BE2C (cell line): ENCODE measurements around the gene PSENEN.

Experiments used
- DNase-seq: peaks from one replicate; pipeline ENCODE4 v3.0.0-alpha.2; 2020
- H3K27me3 ChIP-seq: fragments of 250-450 bp; sonication (Bioruptor Pico); 2 replicates; pipeline ENCODE4 v1.5.1; 2020; ENCODE audit warnings: mild to moderate bottlenecking
- H3K36me3 ChIP-seq: fragments of 250-450 bp; sonication (Bioruptor Pico); 2 replicates; pipeline ENCODE4 v1.5.1; 2020; ENCODE audit warnings: mild to moderate bottlenecking
- H3K4me1 ChIP-seq: fragments of 250-450 bp; sonication (Bioruptor Pico); 2 replicates; pipeline ENCODE4 v1.5.1; 2020
- H3K4me3 ChIP-seq: 2 replicates; pipeline ENCODE4 v1.5.1; 2011; ENCODE audit warnings: low read depth, low read length
- H3K9me3 ChIP-seq: fragments of 250-450 bp; sonication (Bioruptor Pico); 2 replicates; pipeline ENCODE4 v1.5.1; 2020
- TF ChIP-seq, protein P1 (sequence below): IDR thresholded peaks from 2 replicates; pipeline ENCODE4 v1.5.1; 2012; ENCODE audit warnings: mild to moderate bottlenecking, low read depth, low read length

PSENEN gene

DNA sequence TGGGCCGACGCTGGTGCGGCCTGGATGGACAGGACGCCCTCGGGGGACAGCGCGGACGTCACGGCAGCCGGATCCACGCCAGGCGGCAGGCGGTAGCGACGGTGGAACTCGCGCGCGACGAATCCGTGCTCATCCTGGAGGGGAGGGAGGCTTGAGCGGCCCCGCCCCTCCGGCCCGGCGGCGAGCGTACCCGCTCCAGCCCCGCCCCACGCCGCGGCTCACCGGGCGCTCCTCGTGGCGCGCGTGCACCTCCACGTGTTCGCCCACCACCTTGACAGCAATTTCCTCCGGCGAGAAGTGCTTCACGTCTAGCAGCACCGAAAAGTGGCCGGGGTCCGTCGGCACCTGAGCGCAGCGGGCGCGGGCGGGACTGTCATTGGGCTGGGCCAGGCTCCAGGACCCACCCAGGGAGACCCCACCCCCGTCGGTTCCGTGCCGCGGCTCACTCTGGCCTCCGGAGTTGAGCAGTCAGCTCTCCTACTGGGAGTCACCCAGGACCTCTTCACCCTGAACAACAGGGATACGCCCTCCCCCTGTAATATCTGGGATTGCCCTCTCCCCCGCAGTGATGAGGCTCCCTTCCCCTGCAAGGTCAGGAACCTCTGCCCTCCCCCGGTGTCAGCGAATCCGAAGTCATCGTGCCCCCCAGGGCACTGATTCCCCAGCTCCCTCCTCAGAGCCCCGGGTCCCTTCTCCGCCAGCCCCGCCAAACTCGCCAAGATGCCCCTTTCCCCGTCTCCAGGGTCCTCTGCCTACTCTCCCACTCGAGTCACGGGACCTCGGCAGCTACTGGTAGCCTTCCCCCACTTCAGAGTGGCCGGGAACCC is 10.3 kb downstream of the PSENEN start:
- TF ChIP-seq, protein P1, sequence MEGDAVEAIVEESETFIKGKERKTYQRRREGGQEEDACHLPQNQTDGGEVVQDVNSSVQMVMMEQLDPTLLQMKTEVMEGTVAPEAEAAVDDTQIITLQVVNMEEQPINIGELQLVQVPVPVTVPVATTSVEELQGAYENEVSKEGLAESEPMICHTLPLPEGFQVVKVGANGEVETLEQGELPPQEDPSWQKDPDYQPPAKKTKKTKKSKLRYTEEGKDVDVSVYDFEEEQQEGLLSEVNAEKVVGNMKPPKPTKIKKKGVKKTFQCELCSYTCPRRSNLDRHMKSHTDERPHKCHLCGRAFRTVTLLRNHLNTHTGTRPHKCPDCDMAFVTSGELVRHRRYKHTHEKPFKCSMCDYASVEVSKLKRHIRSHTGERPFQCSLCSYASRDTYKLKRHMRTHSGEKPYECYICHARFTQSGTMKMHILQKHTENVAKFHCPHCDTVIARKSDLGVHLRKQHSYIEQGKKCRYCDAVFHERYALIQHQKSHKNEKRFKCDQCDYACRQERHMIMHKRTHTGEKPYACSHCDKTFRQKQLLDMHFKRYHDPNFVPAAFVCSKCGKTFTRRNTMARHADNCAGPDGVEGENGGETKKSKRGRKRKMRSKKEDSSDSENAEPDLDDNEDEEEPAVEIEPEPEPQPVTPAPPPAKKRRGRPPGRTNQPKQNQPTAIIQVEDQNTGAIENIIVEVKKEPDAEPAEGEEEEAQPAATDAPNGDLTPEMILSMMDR: no peak
- Histone ChIP-seq H3K4me1 (no peaks in the 10 kb centered on the region; the same call in 1 of the 2 replicates), H3K36me3 (peaks cover 8% of the 10 kb centered on the region), H3K27me3 (no peaks in the 10 kb centered on the region), H3K9me3 (no peaks in the 10 kb centered on the region), H3K4me3 (no peak overlapping the region)
- no peak for DNase-seq

DNA sequence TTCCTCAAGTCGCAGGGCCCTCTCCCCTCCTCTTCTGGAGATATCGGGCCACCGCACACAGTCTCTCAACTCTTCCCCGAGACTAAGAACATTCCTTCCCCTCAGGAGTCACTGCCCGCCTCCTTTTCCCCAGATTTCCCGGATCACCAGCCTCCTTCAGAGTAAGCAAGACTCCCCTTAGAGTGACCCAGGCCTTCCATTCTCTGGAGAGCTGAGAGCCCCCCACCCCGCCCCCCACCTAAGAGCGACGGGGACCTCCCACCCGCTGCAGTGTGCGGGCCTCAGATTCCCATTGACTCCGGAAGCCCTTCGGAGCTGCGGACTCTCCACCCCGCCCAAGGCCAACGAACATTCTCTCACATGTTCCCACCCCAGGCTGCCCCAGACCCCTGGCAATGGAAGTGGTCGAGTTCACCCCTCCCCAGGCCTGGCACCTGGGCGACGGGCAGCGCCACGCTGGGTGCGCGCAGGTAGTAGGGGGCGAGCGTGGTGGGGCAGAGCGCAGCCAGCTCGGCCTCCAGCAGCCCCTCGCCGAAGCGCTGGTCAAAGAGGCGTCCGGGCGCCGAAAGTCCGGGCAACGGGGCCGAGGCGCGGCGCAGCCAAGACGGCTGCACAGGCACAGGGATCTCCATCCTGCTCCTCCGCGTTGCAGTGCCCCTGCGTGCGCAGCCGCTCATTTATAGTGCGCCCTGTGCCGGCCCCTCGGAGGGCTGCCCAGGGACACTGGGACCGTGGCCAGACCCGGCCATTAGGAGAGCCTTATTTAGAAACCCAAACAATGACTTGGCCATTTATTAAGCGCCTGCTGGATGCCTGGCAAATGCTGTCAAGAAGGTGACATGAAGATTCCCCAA is 11.2 kb downstream of the PSENEN start, which contains the start of gene HSPB6:
Gene HSPB6, minus strand, starts transcription at position 653 of the 854 bp plus-strand sequence. Its CDS starts 21 bp downstream, at position 632.
- H3K36me3 ChIP-seq: peaks cover 13% of the 10 kb centered on the region

DNA sequence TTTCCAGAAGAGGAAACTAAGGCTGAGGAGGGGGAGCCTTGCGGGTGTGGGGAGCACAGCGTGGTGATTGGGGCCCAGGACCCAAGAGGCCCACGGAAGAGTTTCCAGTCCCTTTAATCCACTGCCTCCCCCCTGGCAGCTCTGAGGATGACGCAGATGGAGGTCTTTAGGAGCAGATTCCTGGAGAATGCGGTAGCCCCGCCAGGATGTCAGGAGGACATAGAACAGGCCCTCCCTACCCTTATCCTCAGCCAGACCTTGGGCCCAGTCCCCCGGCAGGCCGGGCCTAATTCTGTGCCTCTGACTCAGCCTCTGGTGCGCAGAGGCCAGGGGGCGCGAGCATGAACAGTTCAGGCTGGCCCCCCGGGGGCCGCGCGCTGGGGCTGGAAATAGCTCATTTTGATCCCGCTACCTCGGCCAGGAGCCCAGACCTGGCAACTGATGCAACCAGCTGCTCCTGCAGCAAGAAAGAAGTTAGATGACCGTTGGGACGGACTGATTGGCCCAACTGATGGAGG is 11.8 kb downstream of the PSENEN start:
- TF ChIP-seq, protein P1: no peak
- Histone ChIP-seq H3K27me3 (no peaks in the 10 kb centered on the region), H3K36me3 (peaks cover 17% of the 10 kb centered on the region), H3K9me3 (no peaks in the 10 kb centered on the region), H3K4me3 (peak overlapping the region; percentile 92), H3K4me1 (no peaks in the 10 kb centered on the region; the same call in 1 of the 2 replicates)
- DNase-seq: peak; percentile 78

More for the DNA sequence above, 11.2 kb downstream of the PSENEN start, which contains the start of gene HSPB6:
- peak within 1 kb of the TSS; percentile 92 for H3K4me3 ChIP-seq
- no peaks in the 10 kb centered on the region for H3K27me3 ChIP-seq
- DNase-seq: no peak
- H3K9me3 ChIP-seq: no peaks in the 10 kb centered on the region
- TF ChIP-seq, protein P1: no peak
- H3K4me1 ChIP-seq: no peaks in the 10 kb centered on the region; the same call in 1 of the 2 replicates

DNA sequence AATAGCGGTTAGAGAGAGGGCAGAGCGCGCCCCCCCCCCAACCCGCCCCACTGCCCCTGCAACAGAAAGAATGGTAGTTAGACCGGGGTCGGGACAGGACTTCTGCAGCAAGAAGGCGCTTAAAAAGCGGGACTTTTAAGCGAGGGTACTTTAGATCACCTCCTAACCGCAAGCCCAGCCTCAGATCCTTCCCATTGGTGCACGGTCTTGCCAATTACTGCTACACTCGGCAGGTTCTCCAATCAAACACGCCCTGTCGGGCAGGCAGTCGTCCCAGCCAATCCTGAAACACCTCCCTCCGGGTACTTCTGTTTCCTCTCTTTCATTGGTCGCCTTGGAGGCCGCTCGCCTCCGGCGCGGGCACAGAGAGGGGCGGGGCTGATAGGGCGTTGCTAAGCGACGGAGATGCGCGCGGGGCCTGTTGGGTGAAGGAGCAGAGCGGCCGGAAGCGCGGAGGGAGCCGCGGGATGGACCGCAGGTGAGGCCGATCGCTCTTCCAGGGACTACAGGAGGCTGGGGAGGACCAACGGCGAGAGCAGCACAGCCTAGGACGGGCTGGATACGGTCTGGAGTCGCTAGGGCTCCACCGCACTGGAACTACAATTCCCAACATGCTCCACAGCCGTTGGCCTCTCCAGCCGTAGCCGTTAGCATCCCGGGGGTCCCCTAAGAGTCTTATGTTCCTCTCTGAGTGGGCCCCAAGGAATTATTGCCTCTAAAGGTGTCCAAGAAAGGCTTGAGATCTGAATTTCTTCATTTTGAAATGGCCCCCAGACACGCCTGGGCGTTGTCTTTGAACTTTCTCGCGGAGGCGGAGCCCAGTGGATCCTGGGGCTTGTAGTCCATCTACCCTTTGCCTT is 12.5 kb downstream of the PSENEN start, which contains the start of gene PROSER3:
Gene PROSER3, plus strand, starts transcription at position 428 of the 860 bp plus-strand sequence. Its CDS starts 40 bp downstream, at position 468.
- no peaks in the 10 kb centered on the region for H3K9me3 ChIP-seq
- peak within 1 kb of the TSS; percentile 92 for H3K4me3 ChIP-seq
- TF ChIP-seq, protein P1: no peak
- peaks cover 17% of the 10 kb centered on the region for H3K36me3 ChIP-seq
- H3K27me3 ChIP-seq: no peaks in the 10 kb centered on the region
- peak; percentile 98 for DNase-seq
- H3K4me1 ChIP-seq: no peaks in the 10 kb centered on the region; the same call in 1 of the 2 replicates

DNA sequence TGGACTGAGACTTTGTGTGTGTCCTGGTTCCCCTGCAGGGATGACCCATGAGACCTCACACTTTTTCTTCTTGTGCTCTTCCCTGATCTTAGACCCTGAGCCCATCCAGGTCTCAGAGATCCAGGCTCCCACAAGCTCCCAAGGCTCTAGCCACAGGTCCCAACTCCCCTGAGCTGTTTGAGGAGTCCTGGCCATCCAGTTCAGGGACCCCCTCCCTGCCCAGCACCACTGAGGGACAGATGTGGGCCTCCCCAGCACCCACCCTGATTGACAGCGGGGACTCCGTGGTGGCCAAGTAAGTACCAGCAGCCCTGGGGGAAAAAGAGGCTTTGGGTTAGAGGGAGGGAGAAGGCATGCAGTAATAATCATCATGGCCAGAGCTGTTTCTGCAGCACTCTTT is 14.2 kb downstream of the PSENEN start:
- Histone ChIP-seq H3K4me3 (no peak overlapping the region), H3K4me1 (no peaks in the 10 kb centered on the region; the same call in 1 of the 2 replicates), H3K27me3 (no peaks in the 10 kb centered on the region), H3K36me3 (peaks cover 17% of the 10 kb centered on the region), H3K9me3 (no peaks in the 10 kb centered on the region)
- TF ChIP-seq, protein P1: no peak
- no peak for DNase-seq
